ENCODE results near the gene PCDHGC5. TPM values are rescaled to one million over a fixed set of nuclear protein-coding genes. Genes with fewer than 3 reads are reported as not detected.

The PCDHGC5 gene
- total and polyA plus RNA-seq, 2 experiments from 2014 or later, result 0.16 to 1.5 TPM

DNA sequence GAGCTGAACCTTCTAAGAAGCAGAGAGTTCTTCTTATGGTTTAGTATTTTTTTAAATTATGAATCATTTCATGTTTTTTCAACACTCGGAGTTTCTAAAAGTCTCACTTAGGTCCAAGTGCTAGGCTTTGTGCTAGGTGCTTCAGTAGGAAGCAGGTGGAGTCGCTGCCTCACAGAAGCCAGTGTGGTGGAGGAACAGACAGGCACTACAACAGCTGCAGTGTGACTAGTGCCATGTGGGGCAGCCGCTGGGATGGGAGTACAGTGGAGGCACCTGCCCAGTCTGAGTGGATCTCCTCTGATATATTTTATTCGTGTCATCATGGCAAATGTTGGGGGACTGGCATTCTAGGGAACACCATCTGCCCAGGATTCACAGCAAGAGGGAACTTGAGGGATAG is 15.3 kb downstream of the PCDHGC5 start (continued):
- TF ChIP-seq STAT1 (IDR thresholded peaks at IDR 0.05; ENCODE audit: unreplicated experiment) (no peak), JUNB (IDR thresholded peaks at IDR 0.05; ENCODE audit: unreplicated experiment) (no peak), CREB1 (CRISPR knock-in tag; IDR thresholded peaks at IDR 0.05; ENCODE audit: low read depth) (no peak), NANOG (IDR thresholded peaks at IDR 0.05; ENCODE audit: borderline replicate concordance) (no peak), EZH2 (IDR thresholded peaks at IDR 0.05; ENCODE audit: low read depth, unreplicated experiment) (no peak), ZNF331 (CRISPR knock-in tag; IDR thresholded peaks at IDR 0.05; ENCODE audit: low read depth) (no peak)

DNA sequence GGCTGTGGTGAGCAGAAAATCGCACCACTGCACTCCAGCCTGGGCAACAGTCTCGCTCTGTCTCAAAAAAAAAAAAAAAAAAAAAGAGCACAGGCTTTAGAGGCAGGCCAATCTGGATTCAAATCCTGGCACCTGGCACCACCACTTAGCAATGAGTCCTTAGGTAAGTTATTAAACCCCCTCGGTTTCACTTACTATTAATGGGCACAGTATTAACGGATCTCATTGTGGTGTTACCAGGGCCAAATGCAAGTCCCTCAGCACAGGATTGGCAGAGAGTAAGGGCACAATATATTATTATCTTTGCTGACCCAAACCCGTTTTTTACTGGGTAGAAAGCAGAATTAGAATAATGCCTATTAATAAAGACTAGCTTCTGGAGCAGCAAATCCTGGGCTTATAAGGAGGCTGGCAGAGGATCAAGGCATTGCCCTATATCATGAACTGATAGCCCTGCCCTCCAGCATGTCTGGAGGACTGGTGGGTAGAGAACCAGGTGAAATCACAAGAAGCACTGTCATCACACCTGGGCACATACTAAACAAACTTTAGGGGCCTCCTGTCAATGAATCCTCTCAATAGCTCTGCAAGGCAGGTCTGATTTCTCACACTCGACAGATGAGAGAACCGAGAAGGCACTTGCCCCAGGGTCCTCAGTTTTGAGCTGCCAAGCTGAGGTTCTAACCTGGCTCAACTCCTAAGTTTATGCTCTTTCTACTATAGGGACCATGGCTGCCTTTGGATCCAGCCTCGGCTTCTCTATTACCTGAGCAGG is 17.7 kb downstream of the PCDHGC5 start:
- Histone ChIP-seq H3K4me3 (no peak overlapping the region), H3K9me2 (ENCODE audit: insufficient read depth) (no peaks in the 10 kb centered on the region), H3K36me3 (ENCODE audit: insufficient read depth) (no peaks in the 10 kb centered on the region), H3K27me3 (ENCODE audit: insufficient read depth) (no peaks in the 10 kb centered on the region), H3K27ac (ENCODE audit: low read depth) (no peak overlapping the region), H3F3A (replicated peaks; ENCODE audit: low read depth) (no peaks in the 10 kb centered on the region), H3K4me1 (ENCODE audit: insufficient read depth) (peaks cover 19% of the 10 kb centered on the region), H4K20me1 (replicated peaks; ENCODE audit: insufficient read depth) (no peaks in the 10 kb centered on the region), H2AFZ (no peak overlapping the region), H3K4me2 (no peak overlapping the region), H3K79me2 (replicated peaks; ENCODE audit: insufficient read depth) (no peaks in the 10 kb centered on the region)
- ATAC-seq, result no peak
- DNase-seq (ENCODE audit: low spot score), result no peak
- Mint-ChIP-seq H3K4me1 (peaks cover 32% of the 10 kb centered on the region), H3K27me3 (ENCODE audit: insufficient read depth, low read depth, poor library complexity) (peaks cover 14% of the 10 kb centered on the region), H3K9me3 (no peaks in the 10 kb centered on the region), H3K36me3 (ENCODE audit: low read depth) (peaks cover 18% of the 10 kb centered on the region), H3K27ac (no peak overlapping the region), H3K4me3 (no peak overlapping the region; the same call in 2 of the 3 replicates)
- TF ChIP-seq EZH2phosphoT487 (IDR thresholded peaks at IDR 0.05; ENCODE audit: unreplicated experiment) (no peak), JUNB (IDR thresholded peaks at IDR 0.05; ENCODE audit: unreplicated experiment) (no peak), POLR2AphosphoS5 (IDR thresholded peaks at IDR 0.05; ENCODE audit: low read depth) (no peak), NANOG (IDR thresholded peaks at IDR 0.05; ENCODE audit: borderline replicate concordance) (no peak), EZH2 (IDR thresholded peaks at IDR 0.05; ENCODE audit: low read depth, unreplicated experiment) (no peak), CREB1 (CRISPR knock-in tag; IDR thresholded peaks at IDR 0.05; ENCODE audit: low read depth) (no peak), ZNF114 (CRISPR knock-in tag; IDR thresholded peaks at IDR 0.05) (no peak), STAT1 (IDR thresholded peaks at IDR 0.05; ENCODE audit: unreplicated experiment) (no peak)
- TF ChIP-seq, protein P1, sequence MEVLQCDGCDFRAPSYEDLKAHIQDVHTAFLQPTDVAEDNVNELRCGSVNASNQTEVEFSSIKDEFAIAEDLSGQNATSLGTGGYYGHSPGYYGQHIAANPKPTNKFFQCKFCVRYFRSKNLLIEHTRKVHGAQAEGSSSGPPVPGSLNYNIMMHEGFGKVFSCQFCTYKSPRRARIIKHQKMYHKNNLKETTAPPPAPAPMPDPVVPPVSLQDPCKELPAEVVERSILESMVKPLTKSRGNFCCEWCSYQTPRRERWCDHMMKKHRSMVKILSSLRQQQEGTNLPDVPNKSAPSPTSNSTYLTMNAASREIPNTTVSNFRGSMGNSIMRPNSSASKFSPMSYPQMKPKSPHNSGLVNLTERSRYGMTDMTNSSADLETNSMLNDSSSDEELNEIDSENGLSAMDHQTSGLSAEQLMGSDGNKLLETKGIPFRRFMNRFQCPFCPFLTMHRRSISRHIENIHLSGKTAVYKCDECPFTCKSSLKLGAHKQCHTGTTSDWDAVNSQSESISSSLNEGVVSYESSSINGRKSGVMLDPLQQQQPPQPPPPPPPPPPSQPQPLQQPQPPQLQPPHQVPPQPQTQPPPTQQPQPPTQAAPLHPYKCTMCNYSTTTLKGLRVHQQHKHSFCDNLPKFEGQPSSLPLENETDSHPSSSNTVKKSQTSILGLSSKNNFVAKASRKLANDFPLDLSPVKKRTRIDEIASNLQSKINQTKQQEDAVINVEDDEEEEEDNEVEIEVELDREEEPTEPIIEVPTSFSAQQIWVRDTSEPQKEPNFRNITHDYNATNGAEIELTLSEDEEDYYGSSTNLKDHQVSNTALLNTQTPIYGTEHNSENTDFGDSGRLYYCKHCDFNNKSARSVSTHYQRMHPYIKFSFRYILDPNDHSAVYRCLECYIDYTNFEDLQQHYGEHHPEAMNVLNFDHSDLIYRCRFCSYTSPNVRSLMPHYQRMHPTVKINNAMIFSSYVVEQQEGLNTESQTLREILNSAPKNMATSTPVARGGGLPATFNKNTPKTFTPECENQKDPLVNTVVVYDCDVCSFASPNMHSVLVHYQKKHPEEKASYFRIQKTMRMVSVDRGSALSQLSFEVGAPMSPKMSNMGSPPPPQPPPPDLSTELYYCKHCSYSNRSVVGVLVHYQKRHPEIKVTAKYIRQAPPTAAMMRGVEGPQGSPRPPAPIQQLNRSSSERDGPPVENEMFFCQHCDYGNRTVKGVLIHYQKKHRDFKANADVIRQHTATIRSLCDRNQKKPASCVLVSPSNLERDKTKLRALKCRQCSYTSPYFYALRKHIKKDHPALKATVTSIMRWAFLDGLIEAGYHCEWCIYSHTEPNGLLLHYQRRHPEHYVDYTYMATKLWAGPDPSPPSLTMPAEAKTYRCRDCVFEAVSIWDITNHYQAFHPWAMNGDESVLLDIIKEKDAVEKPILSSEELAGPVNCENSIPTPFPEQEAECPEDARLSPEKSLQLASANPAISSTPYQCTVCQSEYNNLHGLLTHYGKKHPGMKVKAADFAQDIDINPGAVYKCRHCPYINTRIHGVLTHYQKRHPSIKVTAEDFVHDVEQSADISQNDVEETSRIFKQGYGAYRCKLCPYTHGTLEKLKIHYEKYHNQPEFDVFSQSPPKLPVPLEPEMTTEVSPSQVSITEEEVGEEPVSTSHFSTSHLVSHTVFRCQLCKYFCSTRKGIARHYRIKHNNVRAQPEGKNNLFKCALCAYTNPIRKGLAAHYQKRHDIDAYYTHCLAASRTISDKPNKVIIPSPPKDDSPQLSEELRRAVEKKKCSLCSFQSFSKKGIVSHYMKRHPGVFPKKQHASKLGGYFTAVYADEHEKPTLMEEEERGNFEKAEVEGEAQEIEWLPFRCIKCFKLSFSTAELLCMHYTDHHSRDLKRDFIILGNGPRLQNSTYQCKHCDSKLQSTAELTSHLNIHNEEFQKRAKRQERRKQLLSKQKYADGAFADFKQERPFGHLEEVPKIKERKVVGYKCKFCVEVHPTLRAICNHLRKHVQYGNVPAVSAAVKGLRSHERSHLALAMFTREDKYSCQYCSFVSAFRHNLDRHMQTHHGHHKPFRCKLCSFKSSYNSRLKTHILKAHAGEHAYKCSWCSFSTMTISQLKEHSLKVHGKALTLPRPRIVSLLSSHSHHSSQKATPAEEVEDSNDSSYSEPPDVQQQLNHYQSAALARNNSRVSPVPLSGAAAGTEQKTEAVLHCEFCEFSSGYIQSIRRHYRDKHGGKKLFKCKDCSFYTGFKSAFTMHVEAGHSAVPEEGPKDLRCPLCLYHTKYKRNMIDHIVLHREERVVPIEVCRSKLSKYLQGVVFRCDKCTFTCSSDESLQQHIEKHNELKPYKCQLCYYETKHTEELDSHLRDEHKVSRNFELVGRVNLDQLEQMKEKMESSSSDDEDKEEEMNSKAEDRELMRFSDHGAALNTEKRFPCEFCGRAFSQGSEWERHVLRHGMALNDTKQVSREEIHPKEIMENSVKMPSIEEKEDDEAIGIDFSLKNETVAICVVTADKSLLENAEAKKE (CRISPR knock-in tag; IDR thresholded peaks at IDR 0.05), result no peak
- TF ChIP-seq, protein P2, sequence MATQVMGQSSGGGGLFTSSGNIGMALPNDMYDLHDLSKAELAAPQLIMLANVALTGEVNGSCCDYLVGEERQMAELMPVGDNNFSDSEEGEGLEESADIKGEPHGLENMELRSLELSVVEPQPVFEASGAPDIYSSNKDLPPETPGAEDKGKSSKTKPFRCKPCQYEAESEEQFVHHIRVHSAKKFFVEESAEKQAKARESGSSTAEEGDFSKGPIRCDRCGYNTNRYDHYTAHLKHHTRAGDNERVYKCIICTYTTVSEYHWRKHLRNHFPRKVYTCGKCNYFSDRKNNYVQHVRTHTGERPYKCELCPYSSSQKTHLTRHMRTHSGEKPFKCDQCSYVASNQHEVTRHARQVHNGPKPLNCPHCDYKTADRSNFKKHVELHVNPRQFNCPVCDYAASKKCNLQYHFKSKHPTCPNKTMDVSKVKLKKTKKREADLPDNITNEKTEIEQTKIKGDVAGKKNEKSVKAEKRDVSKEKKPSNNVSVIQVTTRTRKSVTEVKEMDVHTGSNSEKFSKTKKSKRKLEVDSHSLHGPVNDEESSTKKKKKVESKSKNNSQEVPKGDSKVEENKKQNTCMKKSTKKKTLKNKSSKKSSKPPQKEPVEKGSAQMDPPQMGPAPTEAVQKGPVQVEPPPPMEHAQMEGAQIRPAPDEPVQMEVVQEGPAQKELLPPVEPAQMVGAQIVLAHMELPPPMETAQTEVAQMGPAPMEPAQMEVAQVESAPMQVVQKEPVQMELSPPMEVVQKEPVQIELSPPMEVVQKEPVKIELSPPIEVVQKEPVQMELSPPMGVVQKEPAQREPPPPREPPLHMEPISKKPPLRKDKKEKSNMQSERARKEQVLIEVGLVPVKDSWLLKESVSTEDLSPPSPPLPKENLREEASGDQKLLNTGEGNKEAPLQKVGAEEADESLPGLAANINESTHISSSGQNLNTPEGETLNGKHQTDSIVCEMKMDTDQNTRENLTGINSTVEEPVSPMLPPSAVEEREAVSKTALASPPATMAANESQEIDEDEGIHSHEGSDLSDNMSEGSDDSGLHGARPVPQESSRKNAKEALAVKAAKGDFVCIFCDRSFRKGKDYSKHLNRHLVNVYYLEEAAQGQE (IDR thresholded peaks at IDR 0.05; ENCODE audit: unreplicated experiment), result no peak
- TF ChIP-seq, protein P3, sequence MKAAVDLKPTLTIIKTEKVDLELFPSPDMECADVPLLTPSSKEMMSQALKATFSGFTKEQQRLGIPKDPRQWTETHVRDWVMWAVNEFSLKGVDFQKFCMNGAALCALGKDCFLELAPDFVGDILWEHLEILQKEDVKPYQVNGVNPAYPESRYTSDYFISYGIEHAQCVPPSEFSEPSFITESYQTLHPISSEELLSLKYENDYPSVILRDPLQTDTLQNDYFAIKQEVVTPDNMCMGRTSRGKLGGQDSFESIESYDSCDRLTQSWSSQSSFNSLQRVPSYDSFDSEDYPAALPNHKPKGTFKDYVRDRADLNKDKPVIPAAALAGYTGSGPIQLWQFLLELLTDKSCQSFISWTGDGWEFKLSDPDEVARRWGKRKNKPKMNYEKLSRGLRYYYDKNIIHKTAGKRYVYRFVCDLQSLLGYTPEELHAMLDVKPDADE (IDR thresholded peaks at IDR 0.05), result no peak
